Activated naive CD4-positive, alpha-beta T cell treated with anti-CD3 and anti-CD28 coated beads for 36 hours (primary cell): ENCODE data around the gene RPL35A. TPM values are rescaled to one million over a fixed set of nuclear protein-coding genes. Genes with fewer than 3 reads are reported as not detected.
"Not testable (repeated sequence)": the region's sequence is repeated elsewhere in the genome, so short reads cannot be mapped to it uniquely, and the experiment has no call there.

Experiments
- CTCF ChIA-PET: fragments of 350-600 bp; sonication (Branson Sonifier 250); formaldehyde crosslinking; loops from one replicate; lab custom pipeline; 2021; ENCODE audit warnings: antibody characterized with exemption; lab: Charles Lee
- DNase-seq: peaks from one replicate; pipeline ENCODE4 v3.0.0-alpha.2; 2020
- H3K27ac Mint-ChIP-seq: one replicate; pipeline ENCODE4 v1.8.0; 2021; ENCODE audit warnings: mild to moderate bottlenecking, mixed read lengths
- H3K27me3 Mint-ChIP-seq: one replicate; pipeline ENCODE4 v1.8.0; 2021; ENCODE audit warnings: low read depth, mixed read lengths
- H3K36me3 Mint-ChIP-seq: one replicate; pipeline ENCODE4 v1.8.0; 2021; ENCODE audit warnings: low read depth, mixed read lengths
- H3K4me1 Mint-ChIP-seq: one replicate; pipeline ENCODE4 v1.8.0; 2021; ENCODE audit warnings: low read depth, mixed read lengths
- H3K4me3 Mint-ChIP-seq: one replicate; pipeline ENCODE4 v1.8.0; 2021; ENCODE audit warnings: mild to moderate bottlenecking, moderate library complexity, mixed read lengths
- H3K9me3 Mint-ChIP-seq: one replicate; pipeline ENCODE4 v1.8.0; 2021; ENCODE audit warnings: mixed read lengths
- intact Hi-C: fragments of 100-400 bp; cut with micrococcal nuclease; formaldehyde crosslinking; loops from one replicate; pipeline ENCODE4 v1.15.1; 2023
- total RNA-seq, 2 experiments: library from RNA; stranded (reverse); gene quantifications; one replicate each; pipeline ENCODE4 v1.2.3, GENCODE V29; 2021

Gene RPL35A
- total RNA-seq, 2 experiments from 2014 or later = 1,826 to 1,852 TPM

GRCh38 chr3:197955892-197956477 is 6.0 kb downstream of the RPL35A start:
- Mint-ChIP-seq H3K27ac (no peak overlapping the region), H3K4me1 (peaks cover 55% of the 10 kb centered on the region), H3K27me3 (no peaks in the 10 kb centered on the region), H3K36me3 (peaks cover 42% of the 10 kb centered on the region), H3K4me3 (no peak overlapping the region), H3K9me3 (no peaks in the 10 kb centered on the region)
- CTCF ChIA-PET = no interaction called here
- no peak for DNase-seq
- intact Hi-C loops = loop anchor here (10.0 kb wide), 1 partner anchor 661 kb away; the partner anchor contains the start of gene DLG1

DNA sequence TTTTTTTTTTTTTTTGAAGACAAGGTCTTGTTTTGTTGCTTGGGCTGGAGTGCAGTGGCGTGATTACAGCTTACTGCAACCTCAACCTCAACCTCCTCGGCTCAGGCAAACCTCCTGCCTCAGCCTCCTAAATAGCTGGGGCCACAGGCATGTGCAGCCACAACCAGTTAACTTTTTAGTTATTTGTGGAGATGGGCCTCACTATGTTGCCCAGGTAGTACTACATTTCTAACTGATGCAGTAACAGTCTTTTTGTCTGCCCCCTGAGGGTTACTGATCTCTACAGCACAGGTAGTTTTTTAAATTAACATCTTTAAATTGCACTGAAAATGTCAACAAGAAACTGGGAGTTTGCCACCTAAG is 6.6 kb downstream of the RPL35A start:
- CTCF ChIA-PET = no interaction called here
- Mint-ChIP-seq H3K27ac (peak overlapping the region; percentile 41), H3K36me3 (peaks cover 35% of the 10 kb centered on the region), H3K9me3 (no peaks in the 10 kb centered on the region), H3K4me1 (peaks cover 59% of the 10 kb centered on the region), H3K4me3 (no peak overlapping the region), H3K27me3 (no peaks in the 10 kb centered on the region)
- no peak for DNase-seq
- intact Hi-C loops = loop anchor here (10.0 kb wide), 1 partner anchor 662 kb away; the partner anchor contains the start of gene DLG1

DNA sequence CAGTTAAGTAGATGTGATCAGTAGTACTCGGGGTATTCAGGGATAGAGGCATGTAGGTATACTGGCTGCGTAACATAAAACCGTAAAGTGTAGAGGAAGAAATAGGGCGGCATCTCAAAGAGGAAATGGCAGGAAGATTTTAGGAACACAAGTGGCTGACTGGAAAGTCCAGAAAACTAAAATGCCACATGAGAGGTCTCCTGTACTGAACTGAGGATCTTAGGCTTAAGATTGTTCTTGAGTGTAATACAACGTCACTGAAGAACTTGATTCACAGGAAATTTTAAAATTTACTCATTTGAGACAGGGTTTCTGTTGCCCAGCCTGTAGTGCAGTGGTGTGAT is 7.8 kb downstream of the RPL35A start:
- intact Hi-C loops = loop anchor here (10.0 kb wide), 1 partner anchor 663 kb away; the partner anchor contains the start of gene DLG1
- peaks cover 60% of the 10 kb centered on the region for H3K4me1 Mint-ChIP-seq
- no peak for DNase-seq
- H3K27me3 Mint-ChIP-seq = no peaks in the 10 kb centered on the region
- H3K36me3 Mint-ChIP-seq = peaks cover 28% of the 10 kb centered on the region
- CTCF ChIA-PET = no interaction called here
- H3K27ac Mint-ChIP-seq = no peak overlapping the region
- H3K4me3 Mint-ChIP-seq = no peak overlapping the region
- no peaks in the 10 kb centered on the region for H3K9me3 Mint-ChIP-seq

GRCh38 chr3:197958346-197958745 is 8.4 kb downstream of the RPL35A start:
- Mint-ChIP-seq H3K4me1 (peaks cover 56% of the 10 kb centered on the region), H3K36me3 (peaks cover 22% of the 10 kb centered on the region), H3K27me3 (no peaks in the 10 kb centered on the region), H3K9me3 (no peaks in the 10 kb centered on the region), H3K4me3 (no peak overlapping the region), H3K27ac (no peak overlapping the region)
- intact Hi-C loops = loop anchor here (10.0 kb wide), 1 partner anchor 664 kb away; the partner anchor contains the start of gene DLG1
- no peak for DNase-seq
- CTCF ChIA-PET = no interaction called here

GRCh38 chr3:197958848-197959247 is 8.9 kb downstream of the RPL35A start:
- CTCF ChIA-PET = interaction anchor here (0.6 to 1.0 kb wide), 2 partner anchors 8 to 53 kb away, joined by 3 to 4 read pairs; no protein-coding TSS in a partner anchor

DNA sequence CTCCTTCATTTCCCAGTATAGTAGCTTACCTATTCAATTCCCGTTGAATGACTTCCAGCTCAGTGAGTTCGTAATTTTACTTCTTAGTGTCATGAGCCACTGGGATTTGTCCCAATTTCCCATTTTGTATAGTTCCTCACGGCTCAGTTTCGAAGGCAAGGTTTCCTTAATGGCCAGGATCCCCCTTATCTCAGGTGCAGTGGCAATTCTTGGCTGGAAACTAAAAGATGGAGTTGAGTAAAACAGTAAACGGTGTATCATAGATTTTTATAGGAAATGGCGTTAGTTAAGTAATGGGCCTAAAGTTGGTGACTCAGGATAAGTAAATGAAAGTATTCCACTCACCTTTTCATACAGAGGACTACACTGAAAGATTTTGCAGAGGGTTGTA is 9.5 kb downstream of the RPL35A start:
- CTCF ChIA-PET = interaction anchor here (0.6 to 1.0 kb wide), 2 partner anchors 9 to 53 kb away, joined by 3 to 4 read pairs; no protein-coding TSS in a partner anchor
- Mint-ChIP-seq H3K4me1 (peaks cover 46% of the 10 kb centered on the region), H3K27ac (peak overlapping the region; percentile 88), H3K9me3 (no peaks in the 10 kb centered on the region), H3K27me3 (no peaks in the 10 kb centered on the region), H3K4me3 (peak overlapping the region; percentile 85), H3K36me3 (peaks cover 11% of the 10 kb centered on the region)
- no peak for DNase-seq
- intact Hi-C loops = loop anchor here (10.0 kb wide), 1 partner anchor 665 kb away; the partner anchor contains the start of gene DLG1

More at GRCh38 chr3:197958848-197959247, 8.9 kb downstream of the RPL35A start:
- peak overlapping the region; percentile 85 for H3K4me3 Mint-ChIP-seq
- DNase-seq, H3K9me3 Mint-ChIP-seq, H3K27me3 Mint-ChIP-seq: not testable (repeated sequence)
- peaks cover 17% of the 10 kb centered on the region for H3K36me3 Mint-ChIP-seq
- H3K27ac Mint-ChIP-seq = peak overlapping the region; percentile 30
- peaks cover 52% of the 10 kb centered on the region for H3K4me1 Mint-ChIP-seq
- intact Hi-C loops = loop anchor here (10.0 kb wide), 1 partner anchor 664 kb away; the partner anchor contains the start of gene DLG1

DNA sequence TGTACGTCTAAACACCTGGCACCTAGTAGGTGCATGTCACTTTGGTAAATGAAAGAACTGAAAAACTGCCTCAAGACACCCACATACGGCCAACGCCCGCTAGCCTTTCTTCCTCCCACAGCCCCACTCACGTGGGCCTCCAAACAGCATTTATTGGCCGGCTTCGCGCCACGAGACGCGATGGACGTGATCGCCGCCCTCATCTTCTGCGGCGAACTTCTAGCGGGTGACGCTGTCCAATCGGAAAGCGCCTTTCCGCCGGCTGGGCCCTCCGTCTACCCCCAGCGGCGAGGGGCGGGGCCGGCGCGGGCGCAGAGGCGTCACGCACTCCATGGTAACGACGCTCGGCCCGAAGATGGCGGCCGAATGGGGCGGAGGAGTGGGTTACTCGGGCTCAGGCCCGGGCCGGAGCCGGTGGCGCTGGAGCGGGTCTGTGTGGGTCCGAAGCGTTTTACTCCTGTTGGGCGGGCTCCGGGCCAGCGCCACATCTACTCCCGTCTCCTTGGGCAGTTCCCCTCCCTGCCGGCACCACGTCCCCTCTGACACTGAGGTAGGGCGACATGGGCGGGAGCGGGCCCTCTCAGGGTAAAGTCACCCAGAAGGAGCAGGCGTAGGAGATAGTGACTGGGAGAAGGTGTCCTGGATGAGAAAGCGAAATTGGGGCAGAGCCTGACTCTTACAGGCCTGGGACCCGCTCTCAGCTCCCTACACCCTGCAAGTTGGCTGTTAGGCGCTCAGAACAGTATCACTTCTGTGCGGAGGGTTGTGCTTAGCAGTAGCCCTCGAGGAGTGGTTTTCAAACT is 10.1 kb downstream of the RPL35A start, which contains the start of gene LMLN:
Gene LMLN, plus strand, starts transcription at position 327 of the 803 bp plus-strand sequence. Its CDS starts 29 bp downstream, at position 356.
- peaks cover 43% of the 10 kb centered on the region for H3K4me1 Mint-ChIP-seq
- peak; percentile 95 for DNase-seq
- no peaks in the 10 kb centered on the region for H3K27me3 Mint-ChIP-seq
- CTCF ChIA-PET = interaction anchor here (0.5 to 1.0 kb wide), 2 partner anchors 9 to 183 kb away, joined by 3 read pairs; no protein-coding TSS in a partner anchor
- intact Hi-C loops = loop anchor here (1.0 to 10.0 kb wide), 7 partner anchors 11 to 665 kb away; partner anchors contain the start of genes DLG1 and RUBCN
- H3K9me3 Mint-ChIP-seq = no peaks in the 10 kb centered on the region
- peaks cover 5% of the 10 kb centered on the region for H3K36me3 Mint-ChIP-seq
- peak within 1 kb of the TSS; percentile 85 for H3K4me3 Mint-ChIP-seq
- H3K27ac Mint-ChIP-seq = peak within 1 kb of the TSS; percentile 88

DNA sequence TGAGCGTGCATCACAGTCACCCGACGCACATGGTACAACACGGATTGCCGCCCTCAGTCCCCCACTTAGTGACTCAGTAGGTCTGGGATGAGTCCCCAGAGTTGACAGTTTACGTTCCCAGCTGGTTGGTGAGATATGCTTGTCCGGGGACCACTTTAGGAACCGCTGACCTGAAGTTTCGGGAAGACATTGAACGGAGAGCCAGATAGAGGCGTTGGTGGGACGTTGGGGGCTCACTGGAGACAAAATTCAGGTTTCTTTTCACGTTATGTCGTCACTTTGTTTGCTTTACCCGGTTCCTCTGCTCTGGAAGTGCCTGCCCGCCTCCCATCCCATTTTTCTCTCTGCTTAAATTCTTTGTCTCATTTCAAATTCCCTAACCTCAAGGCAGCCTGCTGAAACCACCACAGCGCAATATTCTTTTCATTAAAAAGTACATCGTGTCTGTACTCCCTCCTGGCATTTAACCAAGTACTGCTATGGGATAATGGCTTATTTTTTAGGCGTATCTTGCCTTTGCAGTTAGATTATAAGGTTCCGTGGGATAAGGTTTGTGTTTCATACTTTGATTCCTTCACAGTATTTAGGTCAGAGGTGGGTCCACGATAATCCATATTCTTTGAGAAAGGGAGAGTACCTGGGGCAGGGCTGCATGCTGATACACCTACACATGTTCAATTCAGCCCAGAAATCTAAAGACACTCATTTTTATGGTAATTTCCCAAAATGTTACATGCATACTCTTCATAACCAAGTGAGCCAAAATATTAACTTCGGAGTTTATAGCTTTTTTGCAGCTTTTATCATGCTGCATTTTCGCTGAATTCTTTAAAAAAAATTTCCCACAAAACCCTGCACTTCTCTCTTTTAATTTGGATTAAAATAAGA is 10.9 kb downstream of the RPL35A start:
- H3K27me3 Mint-ChIP-seq = no peaks in the 10 kb centered on the region
- peaks cover 41% of the 10 kb centered on the region for H3K4me1 Mint-ChIP-seq
- peak overlapping the region; percentile 85 for H3K4me3 Mint-ChIP-seq
- peak overlapping the region; percentile 76 for H3K27ac Mint-ChIP-seq
- DNase-seq = peak; percentile 68
- intact Hi-C loops = loop anchor here (1.0 to 5.0 kb wide), 6 partner anchors 12 to 249 kb away; partner anchors contain the start of gene RUBCN
- H3K9me3 Mint-ChIP-seq = no peaks in the 10 kb centered on the region
- peaks cover 5% of the 10 kb centered on the region for H3K36me3 Mint-ChIP-seq
- CTCF ChIA-PET = interaction anchor here (0.8 to 1.4 kb wide), 3 partner anchors 55 to 120 kb away, joined by 3 to 11 read pairs (median 4); no protein-coding TSS in a partner anchor

DNA sequence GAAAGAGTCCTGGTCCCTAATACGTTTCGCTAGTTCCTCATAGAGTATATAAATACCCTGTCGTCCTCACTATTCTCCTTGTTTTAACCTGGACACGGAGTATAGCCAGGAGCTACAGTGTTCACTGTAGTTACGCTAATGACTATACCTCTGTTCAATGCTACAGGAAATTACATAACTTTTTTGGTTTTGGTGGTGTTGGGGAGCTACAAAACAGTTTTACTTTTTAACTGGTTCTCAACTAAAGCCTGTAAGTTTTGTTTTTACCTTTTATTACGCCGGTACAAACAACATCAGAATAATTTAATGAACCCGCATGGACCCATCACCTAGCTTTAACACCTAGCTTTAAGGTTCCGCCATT is 11.6 kb downstream of the RPL35A start:
- H3K4me1 Mint-ChIP-seq = peaks cover 39% of the 10 kb centered on the region
- H3K27me3 Mint-ChIP-seq = no peaks in the 10 kb centered on the region
- peaks cover 1% of the 10 kb centered on the region for H3K9me3 Mint-ChIP-seq

GRCh38 chr3:197963019-197963637 is 13.1 kb downstream of the RPL35A start:
- Mint-ChIP-seq H3K36me3 (peaks cover 3% of the 10 kb centered on the region), H3K9me3 (peaks cover 10% of the 10 kb centered on the region), H3K27me3 (no peaks in the 10 kb centered on the region), H3K4me3 (no peak overlapping the region), H3K27ac (no peak overlapping the region), H3K4me1 (peaks cover 39% of the 10 kb centered on the region)
- CTCF ChIA-PET = no interaction called here
- intact Hi-C loops = loop anchor here (5.0 kb wide), 2 partner anchors 226 to 251 kb away; partner anchors contain the start of gene RUBCN
- DNase-seq = no peak

More for the DNA sequence above, 11.6 kb downstream of the RPL35A start:
- H3K4me3 Mint-ChIP-seq = peak overlapping the region; percentile 85
- H3K27ac Mint-ChIP-seq = peak overlapping the region; percentile 38
- H3K36me3 Mint-ChIP-seq = peaks cover 3% of the 10 kb centered on the region
- DNase-seq = no peak
- CTCF ChIA-PET = interaction anchor here (0.8 to 1.4 kb wide), 3 partner anchors 56 to 119 kb away, joined by 3 to 11 read pairs (median 4); no protein-coding TSS in a partner anchor
- intact Hi-C loops = loop anchor here (2.0 to 5.0 kb wide), 3 partner anchors 169 to 249 kb away; partner anchors contain the start of gene RUBCN
